Stimulated activated effector memory CD8-positive, alpha-beta T cell treated with anti-CD3 and anti-CD28 coated beads, Interleukin-12 subunit alpha, Interleukin-12 subunit beta, amount 100 ng/mL, for 72 hours (primary cell): ENCODE results near the gene KRT31.
"Not testable (repeated sequence)": the region's sequence is repeated elsewhere in the genome, so short reads cannot be mapped to it uniquely, and the experiment has no call there.

ENCODE experiments used
- ATAC-seq: fragments of 150-1000 bp; cut with Tn5 transposase; 2 replicates; pipeline ENCODE4 v1.10.0; 2021
- DNase-seq, 2 donors: peaks; one replicate each; pipeline ENCODE4 v3.0.0; 2021 to 2022; ENCODE audit warnings: low spot score in 2 of 2
- H3K27ac Mint-ChIP-seq: one replicate; pipeline ENCODE4 v1.8.0; 2022; ENCODE audit warnings: mild to moderate bottlenecking, mixed read lengths
- H3K36me3 Mint-ChIP-seq: one replicate; pipeline ENCODE4 v1.8.0; 2022; ENCODE audit warnings: mild to moderate bottlenecking, mixed read lengths
- H3K4me1 Mint-ChIP-seq: one replicate; pipeline ENCODE4 v1.8.0; 2022; ENCODE audit warnings: mixed read lengths
- H3K4me3 Mint-ChIP-seq: one replicate; pipeline ENCODE4 v1.8.0; 2022; ENCODE audit warnings: mild to moderate bottlenecking, mixed read lengths
- H3K9me3 Mint-ChIP-seq: one replicate; pipeline ENCODE4 v1.8.0; 2022; ENCODE audit warnings: mixed read lengths

The KRT31 gene

GRCh38 chr17:41396996-41397660, at the start of gene KRT31:
TSS of gene KRT31 (minus strand) at chr17:41397608. CDS start at chr17:41397539, 69 bp downstream.
- peaks cover 3% of the 10 kb centered on the region for H3K4me1 Mint-ChIP-seq
- H3K4me3 Mint-ChIP-seq: no peak within 1 kb of the TSS
- no peaks in the 10 kb centered on the region for H3K9me3 Mint-ChIP-seq
- DNase-seq (no peak), ATAC-seq (no peak)
- H3K36me3 Mint-ChIP-seq: no peaks in the 10 kb centered on the region
- H3K27ac Mint-ChIP-seq: peak within 1 kb of the TSS; percentile 14

- Mint-ChIP-seq H3K27ac (peak overlapping the region; percentile 21), H3K4me1 (no peaks in the 10 kb centered on the region), H3K36me3 (no peaks in the 10 kb centered on the region), H3K4me3 (no peak overlapping the region), H3K9me3 (no peaks in the 10 kb centered on the region)
- ATAC-seq: no peak
- no peak for DNase-seq
These were observed 49.4 kb upstream of the KRT31 start for GRCh38 chr17:41446806-41447205.

- Mint-ChIP-seq H3K9me3 (no peaks in the 10 kb centered on the region), H3K27ac (no peak overlapping the region), H3K4me1 (no peaks in the 10 kb centered on the region), H3K4me3 (no peak overlapping the region), H3K36me3 (no peaks in the 10 kb centered on the region)
- DNase-seq (no peak), ATAC-seq (no peak)
These were observed 47.2 kb upstream of the KRT31 start for GRCh38 chr17:41444640-41445039.

- Mint-ChIP-seq H3K9me3 (no peaks in the 10 kb centered on the region), H3K27ac (no peak overlapping the region), H3K4me3 (no peak overlapping the region), H3K4me1 (no peaks in the 10 kb centered on the region), H3K36me3 (no peaks in the 10 kb centered on the region)
- ATAC-seq (peak; percentile 45), DNase-seq (no peak)
These were observed 46.8 kb upstream of the KRT31 start for GRCh38 chr17:41444186-41444585.

- Mint-ChIP-seq H3K9me3 (no peaks in the 10 kb centered on the region), H3K4me1 (no peaks in the 10 kb centered on the region), H3K4me3 (no peak overlapping the region), H3K36me3 (no peaks in the 10 kb centered on the region), H3K27ac (no peak overlapping the region)
- ATAC-seq (no peak), DNase-seq (no peak)
These were observed 45.3 kb upstream of the KRT31 start for GRCh38 chr17:41442739-41443138.

- ATAC-seq: no peak
- Mint-ChIP-seq H3K27ac (no peak within 1 kb of the TSS), H3K4me1 (no peaks in the 10 kb centered on the region), H3K9me3 (no peaks in the 10 kb centered on the region), H3K4me3 (no peak within 1 kb of the TSS), H3K36me3 (no peaks in the 10 kb centered on the region)
- no peak for DNase-seq
These were observed 43.2 kb upstream of the KRT31 start, which contains the start of gene KRT38 for GRCh38 chr17:41440531-41441033. TSS of gene KRT38 (minus strand) at chr17:41440983. CDS start at chr17:41440921, 62 bp downstream.

GRCh38 chr17:41439375-41439774, 42.0 kb upstream of the KRT31 start:
- Mint-ChIP-seq H3K36me3 (no peaks in the 10 kb centered on the region), H3K4me3 (no peak overlapping the region), H3K27ac (no peak overlapping the region), H3K9me3 (no peaks in the 10 kb centered on the region), H3K4me1 (no peaks in the 10 kb centered on the region)
- DNase-seq (no peak), ATAC-seq (no peak)

- no peak overlapping the region for H3K4me3 Mint-ChIP-seq
- H3K4me1 Mint-ChIP-seq: no peaks in the 10 kb centered on the region
- H3K36me3 Mint-ChIP-seq: no peaks in the 10 kb centered on the region
- no peaks in the 10 kb centered on the region for H3K9me3 Mint-ChIP-seq
- no peak for DNase-seq
- no peak overlapping the region for H3K27ac Mint-ChIP-seq
- ATAC-seq: no peak
These were observed 40.4 kb upstream of the KRT31 start for GRCh38 chr17:41437769-41438168.

- H3K36me3 Mint-ChIP-seq: no peaks in the 10 kb centered on the region
- no peaks in the 10 kb centered on the region for H3K9me3 Mint-ChIP-seq
- H3K27ac Mint-ChIP-seq: no peak overlapping the region
- ATAC-seq (no peak), DNase-seq (no peak)
- H3K4me1 Mint-ChIP-seq: no peaks in the 10 kb centered on the region
- H3K4me3 Mint-ChIP-seq: no peak overlapping the region
These were observed 39.8 kb upstream of the KRT31 start for GRCh38 chr17:41437254-41437653.

GRCh38 chr17:41434415-41434814, 37.0 kb upstream of the KRT31 start:
- no peaks in the 10 kb centered on the region for H3K4me1 Mint-ChIP-seq
- no peaks in the 10 kb centered on the region for H3K9me3 Mint-ChIP-seq
- H3K4me3 Mint-ChIP-seq: no peak overlapping the region
- DNase-seq (no peak), ATAC-seq (no peak)
- H3K27ac Mint-ChIP-seq: no peak overlapping the region
- no peaks in the 10 kb centered on the region for H3K36me3 Mint-ChIP-seq

GRCh38 chr17:41434005-41434404, 36.6 kb upstream of the KRT31 start:
- no peaks in the 10 kb centered on the region for H3K9me3 Mint-ChIP-seq
- no peak for ATAC-seq

GRCh38 chr17:41433586-41433985, 36.2 kb upstream of the KRT31 start:
- H3K4me3 Mint-ChIP-seq: no peak overlapping the region
- no peaks in the 10 kb centered on the region for H3K9me3 Mint-ChIP-seq
- H3K4me1 Mint-ChIP-seq: no peaks in the 10 kb centered on the region
- no peaks in the 10 kb centered on the region for H3K36me3 Mint-ChIP-seq
- DNase-seq (no peak), ATAC-seq (peak; percentile 13)
- no peak overlapping the region for H3K27ac Mint-ChIP-seq

More at GRCh38 chr17:41434005-41434404, 36.6 kb upstream of the KRT31 start:
- Mint-ChIP-seq H3K27ac (no peak overlapping the region), H3K4me3 (no peak overlapping the region), H3K36me3 (no peaks in the 10 kb centered on the region), H3K4me1 (no peaks in the 10 kb centered on the region)
- DNase-seq: no peak

- H3K36me3 Mint-ChIP-seq, H3K4me3 Mint-ChIP-seq, H3K9me3 Mint-ChIP-seq, DNase-seq, ATAC-seq, H3K4me1 Mint-ChIP-seq, H3K27ac Mint-ChIP-seq: not testable (repeated sequence)
These were observed 33.0 kb upstream of the KRT31 start for GRCh38 chr17:41430376-41430775.

- DNase-seq: no peak
- no peaks in the 10 kb centered on the region for H3K9me3 Mint-ChIP-seq
- H3K4me3 Mint-ChIP-seq: no peak overlapping the region
- ATAC-seq: no peak
- H3K36me3 Mint-ChIP-seq: no peaks in the 10 kb centered on the region
- no peak overlapping the region for H3K27ac Mint-ChIP-seq
- no peaks in the 10 kb centered on the region for H3K4me1 Mint-ChIP-seq
These were observed 32.3 kb upstream of the KRT31 start for GRCh38 chr17:41429667-41430066.

- no peaks in the 10 kb centered on the region for H3K9me3 Mint-ChIP-seq
- H3K27ac Mint-ChIP-seq: no peak overlapping the region
- H3K36me3 Mint-ChIP-seq: no peaks in the 10 kb centered on the region
- no peak overlapping the region for H3K4me3 Mint-ChIP-seq
- no peaks in the 10 kb centered on the region for H3K4me1 Mint-ChIP-seq
- DNase-seq: no peak
- ATAC-seq: no peak
These were observed 31.3 kb upstream of the KRT31 start for GRCh38 chr17:41428591-41429291.

- Mint-ChIP-seq H3K27ac (no peak within 1 kb of the TSS), H3K9me3 (no peaks in the 10 kb centered on the region), H3K4me1 (no peaks in the 10 kb centered on the region), H3K4me3 (no peak within 1 kb of the TSS), H3K36me3 (no peaks in the 10 kb centered on the region)
- DNase-seq (no peak), ATAC-seq (no peak)
These were observed 26.8 kb upstream of the KRT31 start, which contains the start of gene KRT37 for GRCh38 chr17:41424111-41424635. TSS of gene KRT37 (minus strand) at chr17:41424585. CDS start at chr17:41424523, 62 bp downstream.
